22Rv1 (cell line): ENCODE results near the gene HPCAL4.

Source experiments
- CTCF ChIP-seq: fragments of 450-650 bp; IDR thresholded peaks from 2 replicates; pipeline ENCODE4 v1.5.1; 2017; ENCODE audit warnings: mild to moderate bottlenecking
- ZFX ChIP-seq: fragments of 450-650 bp; IDR thresholded peaks from 2 replicates; pipeline ENCODE4 v1.6.1; 2017; ENCODE audit warnings: antibody characterized with exemption, borderline replicate concordance

GRCh38 chr1:39642796-39643195, 48.4 kb downstream of the HPCAL4 start:
- TF ChIP-seq CTCF (no peak), ZFX (no peak)
